Nucleus accumbens (tissue), 56 donors: ENCODE data around the gene IL19.

ENCODE experiments used
- DNase-seq, 56 donors: peaks; one replicate each; lab custom pipeline; 2025; lab: John Stamatoyannopoulos, UW

IL19 gene

GRCh38 chr1:206828765-206829164 lies 58.2 kb downstream of the IL19 start:
- DNase-seq = no peak

- no peak for DNase-seq
Observed at GRCh38 chr1:206829282-206829681, 58.7 kb downstream of the IL19 start.

DNA sequence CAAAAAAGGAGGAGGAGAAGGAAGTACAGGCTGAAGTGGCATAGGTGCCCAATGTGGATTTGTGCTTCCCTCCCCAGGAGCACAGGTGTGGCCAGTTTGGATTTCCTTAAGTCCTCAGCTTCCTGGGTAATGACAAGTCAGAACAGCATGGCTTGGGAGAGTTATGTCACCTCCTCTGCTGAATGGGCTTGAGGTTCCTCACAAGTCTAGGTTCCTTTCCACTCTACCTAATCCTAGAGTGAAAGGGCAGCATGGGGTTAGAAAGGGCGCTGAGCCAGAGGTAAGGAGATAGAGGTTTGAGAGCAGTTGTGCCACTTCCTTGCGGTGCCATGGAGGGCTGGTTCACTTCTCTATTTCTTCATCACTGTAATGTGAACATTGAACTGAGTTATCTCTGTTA lies 59.3 kb downstream of the IL19 start:
- no peak for DNase-seq

DNA sequence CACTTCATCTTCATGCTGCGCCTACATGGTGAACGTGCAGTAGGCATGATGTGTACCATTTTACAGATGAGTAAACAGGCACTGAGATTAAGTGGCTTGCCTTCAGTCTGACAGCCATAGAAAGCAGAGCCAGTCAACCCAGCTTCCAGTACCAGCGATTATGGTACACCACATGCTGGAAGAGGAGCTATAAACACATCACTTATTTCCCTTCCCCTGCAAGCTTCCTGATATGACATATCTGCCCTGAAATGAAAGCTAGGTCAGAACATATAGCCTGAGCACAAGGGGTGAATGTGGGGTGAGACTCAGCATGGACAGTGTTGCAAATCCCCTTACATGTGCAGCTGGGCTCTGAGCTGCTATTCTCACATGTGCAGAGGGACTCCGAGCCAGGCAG lies 61.1 kb downstream of the IL19 start:
- DNase-seq = no peak

GRCh38 chr1:206832352-206832880 lies 61.8 kb downstream of the IL19 start:
- DNase-seq = no peak

DNA sequence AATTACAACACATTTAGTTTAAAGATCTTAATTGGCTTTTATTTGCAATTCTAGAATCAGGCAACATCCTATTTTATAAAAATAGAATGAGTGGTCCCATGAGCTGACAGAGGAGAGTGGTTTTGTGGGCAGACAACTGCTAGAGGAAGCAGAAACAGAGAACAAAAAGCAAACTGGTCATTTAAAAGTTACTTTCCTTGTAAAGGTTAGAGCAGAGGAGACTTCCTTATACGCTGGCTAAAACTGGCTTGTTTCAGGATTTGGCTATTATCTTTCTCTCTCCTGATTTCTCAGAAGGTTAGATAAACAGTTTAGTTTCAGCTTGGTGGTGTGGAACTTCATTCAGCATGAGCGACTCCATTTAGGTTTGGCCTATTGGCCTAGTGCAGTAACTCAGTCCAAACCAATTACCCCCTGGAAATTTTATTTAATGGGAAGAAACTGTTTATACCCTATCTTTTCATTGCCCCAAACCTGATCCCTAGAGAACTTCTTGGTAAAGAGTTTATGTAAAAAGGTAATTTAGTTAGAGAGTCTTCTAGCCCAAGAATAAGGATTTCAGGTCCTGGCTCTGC lies 62.6 kb downstream of the IL19 start:
- DNase-seq = no peak

GRCh38 chr1:206833801-206834200 lies 63.2 kb downstream of the IL19 start:
- DNase-seq = no peak

DNA sequence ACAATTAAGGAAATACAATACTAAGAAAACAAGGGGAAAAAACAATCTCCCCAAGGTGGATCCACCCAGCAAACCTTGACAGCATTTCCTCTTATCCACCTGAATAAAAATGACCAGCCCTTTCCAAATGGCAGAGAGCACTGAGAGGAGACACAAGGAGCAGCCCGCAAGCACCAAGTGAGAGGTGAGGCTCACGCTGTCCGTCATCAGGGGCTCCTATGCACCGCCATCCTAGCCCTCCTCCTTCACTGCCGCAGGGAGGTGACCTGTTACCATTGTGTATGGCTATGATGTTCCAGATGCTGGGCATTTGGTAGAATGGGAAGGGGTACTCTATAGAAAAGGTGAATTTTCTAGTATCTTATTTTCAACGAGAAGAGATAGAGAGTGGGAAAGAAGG lies 63.6 kb downstream of the IL19 start:
- no peak for DNase-seq

DNA sequence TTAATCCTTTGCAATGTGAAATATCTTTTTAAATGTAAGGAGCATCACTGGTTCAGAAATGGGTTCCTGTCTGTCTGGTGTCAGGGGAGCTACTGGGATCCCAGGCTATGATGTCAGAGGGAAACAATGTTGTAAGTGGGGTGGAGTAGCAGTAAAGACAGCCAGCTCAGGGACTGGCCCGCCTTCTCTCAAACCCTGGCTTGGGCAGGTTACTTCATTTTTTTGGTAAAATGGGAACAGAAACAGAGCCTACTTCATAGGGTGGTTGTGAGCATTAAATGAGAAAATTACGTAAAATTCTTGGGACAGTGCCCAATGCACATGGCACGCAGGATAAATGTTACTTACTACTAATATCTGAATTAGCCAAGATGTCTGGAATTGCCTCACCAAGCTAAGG lies 64.1 kb downstream of the IL19 start:
- DNase-seq = no peak

DNA sequence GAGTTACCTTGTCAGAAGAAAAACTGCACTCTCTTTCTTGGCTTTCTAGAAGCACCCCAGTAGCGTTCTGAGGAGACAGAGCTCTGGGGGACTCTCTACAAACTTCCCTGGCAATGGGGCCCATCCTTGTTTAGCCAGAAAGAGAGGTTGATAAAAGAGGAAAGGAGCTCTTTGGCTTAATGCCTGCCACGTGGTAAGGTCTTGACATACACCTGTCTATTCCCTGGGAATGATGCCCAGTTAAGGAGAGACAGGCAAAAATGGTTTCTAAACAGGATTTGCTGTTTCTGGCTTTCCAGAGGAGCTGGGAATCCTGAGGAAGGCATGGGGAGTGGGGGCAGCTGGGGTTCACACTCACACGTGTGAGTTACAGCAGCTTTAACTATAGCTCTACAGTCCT lies 64.6 kb downstream of the IL19 start:
- DNase-seq = no peak

DNA sequence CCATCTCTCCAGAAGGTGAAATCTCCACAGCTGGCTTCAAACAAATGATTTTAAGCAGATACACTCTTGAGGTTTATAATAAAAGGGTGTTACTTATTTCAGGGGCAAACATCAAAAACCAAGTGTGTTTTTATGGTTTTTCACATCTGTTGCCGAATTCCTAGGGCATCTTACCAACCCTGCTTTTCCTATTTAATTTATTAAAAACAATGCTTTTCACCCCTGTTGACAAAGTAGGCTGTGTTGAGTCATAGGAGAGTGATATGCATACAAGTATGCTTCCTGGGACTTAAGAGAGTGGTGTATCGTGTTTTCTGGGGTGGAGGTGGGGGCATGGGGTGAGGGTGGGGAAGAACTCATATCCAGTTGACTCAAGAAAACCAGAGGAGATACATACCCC lies 65.5 kb downstream of the IL19 start:
- no peak for DNase-seq

DNA sequence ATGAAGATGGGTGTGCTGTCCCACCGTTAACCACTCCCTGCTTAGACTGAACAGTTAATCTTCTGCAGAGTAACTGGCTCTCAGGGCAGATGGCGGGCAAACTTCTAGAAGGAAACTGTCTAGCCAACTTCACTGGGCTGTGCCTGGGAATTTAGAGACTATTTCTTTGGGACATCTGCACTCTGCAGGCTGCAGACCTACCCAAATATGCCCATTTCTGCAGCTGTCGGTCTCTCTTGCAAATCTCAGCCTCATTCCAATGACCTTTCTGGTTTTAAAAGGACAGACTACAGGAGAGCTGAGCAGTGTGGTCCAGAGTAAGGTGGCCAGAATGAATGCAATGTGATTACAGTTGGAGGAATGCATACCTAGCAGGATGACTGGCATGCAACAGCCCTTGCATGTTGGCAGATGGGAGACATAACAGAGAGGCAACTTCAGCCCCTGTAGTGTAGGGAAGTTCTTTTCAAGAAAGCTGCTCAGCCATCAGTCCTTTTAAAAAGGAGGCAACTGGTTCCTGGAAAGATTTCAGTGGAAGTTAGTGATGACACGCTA lies 68.5 kb downstream of the IL19 start:
- no peak for DNase-seq

GRCh38 chr1:206839857-206840256 lies 69.3 kb downstream of the IL19 start:
- no peak for DNase-seq

- no peak for DNase-seq
Observed at GRCh38 chr1:206841609-206842323, 71.2 kb downstream of the IL19 start.

- no peak for DNase-seq
Observed at GRCh38 chr1:206842854-206843253, 72.3 kb downstream of the IL19 start.

DNA sequence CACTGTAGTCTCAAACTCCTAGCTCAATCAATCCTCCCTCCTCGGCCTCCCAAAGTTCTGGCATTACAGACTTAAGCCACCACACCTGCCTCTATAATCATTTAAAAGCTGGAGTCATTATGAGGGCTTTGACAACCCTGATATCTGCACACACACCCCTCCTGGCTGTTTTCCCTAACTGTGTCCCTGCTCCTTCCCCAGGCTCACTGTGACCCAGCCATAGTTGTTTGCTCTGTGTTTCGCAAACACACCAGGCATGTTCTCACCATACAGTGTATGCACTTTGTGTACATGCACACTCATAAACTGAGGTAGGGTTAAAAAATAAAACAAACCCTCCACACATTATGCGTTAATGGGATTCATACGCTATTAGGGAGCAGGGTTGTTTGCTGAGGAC lies 73.1 kb downstream of the IL19 start:
- no peak for DNase-seq

- no peak for DNase-seq
Observed at GRCh38 chr1:206846487-206846886, 75.9 kb downstream of the IL19 start.

- DNase-seq = no peak
Observed at GRCh38 chr1:206847337-206847834, 76.8 kb downstream of the IL19 start.

DNA sequence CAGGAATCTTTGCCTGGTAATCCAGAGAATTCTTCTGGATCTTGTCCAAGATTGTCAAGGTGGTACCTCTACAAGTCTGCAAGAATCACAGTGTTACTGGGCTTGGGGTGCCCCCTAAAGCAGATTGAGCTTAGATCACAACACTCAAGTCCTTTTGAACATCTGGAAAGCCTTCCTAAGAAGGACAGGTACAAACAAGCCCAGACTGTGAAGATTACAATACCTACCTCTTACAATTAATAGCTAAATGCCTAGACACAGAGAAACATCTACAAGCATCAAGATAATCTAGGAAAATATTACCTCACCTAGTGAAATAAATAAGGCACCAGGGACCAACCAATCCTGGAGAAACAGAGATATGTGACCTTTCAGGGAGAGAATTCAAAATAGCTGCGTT lies 77.4 kb downstream of the IL19 start:
- DNase-seq = no peak

DNA sequence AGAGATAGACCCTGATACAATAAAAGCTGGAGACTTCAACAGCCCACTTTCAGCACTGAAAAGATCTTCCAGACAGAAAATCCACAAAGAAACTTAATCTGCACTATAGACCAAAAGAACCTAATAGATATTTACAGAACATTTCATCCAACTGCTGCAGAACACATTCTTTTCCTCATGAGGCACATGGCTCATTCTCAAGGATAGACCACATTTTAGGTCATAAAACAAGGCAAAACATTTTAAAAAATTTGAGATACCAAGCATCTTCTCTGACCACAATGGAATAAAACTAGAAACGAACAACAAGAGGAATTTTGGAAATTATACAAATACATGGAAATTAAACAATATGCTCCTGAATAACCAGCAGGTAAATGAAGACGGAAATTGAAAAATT lies 79.8 kb downstream of the IL19 start:
- DNase-seq = no peak

DNA sequence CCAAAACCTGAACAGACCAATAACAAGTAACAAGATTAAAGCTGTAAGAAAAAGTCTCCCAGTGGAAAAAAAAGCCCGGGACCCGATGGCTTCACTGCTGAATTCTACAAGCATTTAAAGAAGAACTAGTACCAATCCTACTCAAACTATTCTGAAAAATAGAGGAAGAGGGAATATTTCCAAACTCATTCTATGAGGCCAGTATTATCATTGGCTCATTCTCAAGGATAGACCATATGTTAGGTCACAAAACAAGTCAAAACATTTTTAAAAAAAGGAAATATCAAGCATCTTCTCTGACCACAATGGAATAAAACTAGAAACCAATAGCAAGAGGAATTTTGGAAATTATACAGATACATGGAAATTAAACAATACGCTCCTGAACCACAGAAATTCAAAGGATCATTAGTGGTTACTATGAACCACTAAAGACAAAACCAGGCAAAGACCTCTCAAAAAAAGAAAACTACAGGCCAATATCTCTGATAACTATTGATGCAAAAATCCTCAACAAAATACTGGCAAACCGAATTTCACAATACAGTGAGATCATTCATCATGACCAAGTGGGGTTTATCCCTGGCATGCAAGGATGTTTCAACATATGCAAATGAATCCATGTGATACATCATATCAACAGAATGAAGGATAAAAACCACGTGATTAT lies 80.9 kb downstream of the IL19 start:
- DNase-seq = no peak
